ENCODE results near the gene CSF1. TPM values are rescaled to one million over a fixed set of nuclear protein-coding genes. Genes with fewer than 3 reads are reported as not detected.

Gene CSF1
- total and polyA plus RNA-seq, 2 donors (not counting 3 experiments of a cell fraction or from before 2014, with no cell fraction given): 24.5 to 28.9 TPM

DNA sequence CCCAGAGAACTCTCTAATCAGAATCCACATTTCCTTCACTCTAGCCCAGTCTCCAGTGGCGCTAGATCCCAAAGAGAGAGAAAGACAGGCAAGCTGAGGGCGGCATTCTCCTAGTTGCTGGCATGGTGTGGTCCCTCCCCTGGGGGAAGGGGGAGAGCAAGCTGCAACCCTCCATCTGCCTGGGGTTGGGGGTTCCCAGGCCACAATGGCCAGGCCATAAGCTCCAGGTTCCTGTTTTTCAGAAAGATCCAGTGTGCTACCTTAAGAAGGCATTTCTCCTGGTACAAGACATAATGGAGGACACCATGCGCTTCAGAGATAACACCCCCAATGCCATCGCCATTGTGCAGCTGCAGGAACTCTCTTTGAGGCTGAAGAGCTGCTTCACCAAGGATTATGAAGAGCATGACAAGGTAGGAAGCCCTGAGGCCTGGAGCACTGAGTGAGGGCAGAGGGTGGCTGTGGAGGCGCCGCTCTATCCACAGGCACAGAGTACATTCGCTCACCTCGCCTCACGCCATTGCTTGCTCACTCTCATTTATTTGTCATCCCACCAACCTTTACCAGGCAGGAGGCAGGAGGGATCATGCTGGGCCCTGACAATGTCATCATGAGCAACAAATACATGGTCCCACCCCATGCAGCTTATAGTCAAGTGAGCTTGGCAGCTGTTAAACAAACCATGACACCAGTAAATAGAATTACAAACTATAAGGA, 6.6 kb downstream of the CSF1 start:
- FAIRE-seq: no peak
- Histone ChIP-seq H3K4me1 (ENCODE audit: control insufficient read depth, extremely low read depth, insufficient read depth, low read length) (peaks cover 3% of the 10 kb centered on the region), H3K9me1 (replicated peaks; ENCODE audit: control insufficient read depth, extremely low read depth, insufficient read depth, low read length) (no peaks in the 10 kb centered on the region), H3K27me3 (ENCODE audit: control insufficient read depth in 2 of 2, insufficient read depth in 2 of 2, low read length in 2 of 2) (no peaks in the 10 kb centered on the region), H3K4me2 (ENCODE audit: insufficient read depth, low read length) (no peak overlapping the region), H3K79me2 (ENCODE audit: control insufficient read depth, insufficient read depth, low read length) (no peaks in the 10 kb centered on the region), H3K9ac (replicated peaks; ENCODE audit: extremely low read depth, insufficient read depth, low read length) (no peak overlapping the region), H4K20me1 (replicated peaks; ENCODE audit: control insufficient read depth, extremely low read depth, insufficient read depth, low read length) (no peaks in the 10 kb centered on the region), H3K4me3 (replicated peaks in 1 of 3; ENCODE audit: insufficient read depth in 1 of 3, low read depth in 1 of 3, low read length in 3 of 3) (no peak overlapping the region), H3K9me3 (replicated peaks; ENCODE audit: control insufficient read depth, insufficient read depth, low read length) (no peaks in the 10 kb centered on the region), H2AFZ (ENCODE audit: low read depth, low read length) (no peak overlapping the region), H3K36me3 (ENCODE audit: control insufficient read depth in 2 of 2, extremely low read depth in 1 of 2, insufficient read depth in 2 of 2, low read length in 2 of 2) (peaks cover 4 to 26% of the 10 kb centered on the region in 2 experiments), H3K27ac (ENCODE audit: insufficient read depth, low read depth, low read length) (peak overlapping the region; percentile 34)
- no peak for DNase-seq (ENCODE audit: low read depth, low spot score)
- ChIA-PET CTCF (interaction anchor here (0.7 to 10.4 kb wide), 6 partner anchors 20 to 127 kb away, joined by 3 to 90 read pairs (median 4); partner anchors contain the start of gene AHCYL1), POLR2A (no interaction called here)
- intact Hi-C loops (cut with micrococcal nuclease) (no loop called here), dilution Hi-C loops (cut with MboI; ENCODE audit: extremely low pct_ligation_motif_present, low sequenced_read_pairs) (no loop called here)
- no TSS peak for BruUV-seq (replicated peaks)
- no peak for TF ChIP-seq POLR2A (IDR thresholded peaks at IDR 0.05; ENCODE audit: low read depth, low read length)
- TF ChIP-seq, protein P1, sequence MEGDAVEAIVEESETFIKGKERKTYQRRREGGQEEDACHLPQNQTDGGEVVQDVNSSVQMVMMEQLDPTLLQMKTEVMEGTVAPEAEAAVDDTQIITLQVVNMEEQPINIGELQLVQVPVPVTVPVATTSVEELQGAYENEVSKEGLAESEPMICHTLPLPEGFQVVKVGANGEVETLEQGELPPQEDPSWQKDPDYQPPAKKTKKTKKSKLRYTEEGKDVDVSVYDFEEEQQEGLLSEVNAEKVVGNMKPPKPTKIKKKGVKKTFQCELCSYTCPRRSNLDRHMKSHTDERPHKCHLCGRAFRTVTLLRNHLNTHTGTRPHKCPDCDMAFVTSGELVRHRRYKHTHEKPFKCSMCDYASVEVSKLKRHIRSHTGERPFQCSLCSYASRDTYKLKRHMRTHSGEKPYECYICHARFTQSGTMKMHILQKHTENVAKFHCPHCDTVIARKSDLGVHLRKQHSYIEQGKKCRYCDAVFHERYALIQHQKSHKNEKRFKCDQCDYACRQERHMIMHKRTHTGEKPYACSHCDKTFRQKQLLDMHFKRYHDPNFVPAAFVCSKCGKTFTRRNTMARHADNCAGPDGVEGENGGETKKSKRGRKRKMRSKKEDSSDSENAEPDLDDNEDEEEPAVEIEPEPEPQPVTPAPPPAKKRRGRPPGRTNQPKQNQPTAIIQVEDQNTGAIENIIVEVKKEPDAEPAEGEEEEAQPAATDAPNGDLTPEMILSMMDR (IDR thresholded peaks at IDR 0.05; ENCODE audit: extremely low read depth in 1 of 2, insufficient read depth in 1 of 2, low read depth in 1 of 2, low read length in 2 of 2): no peak
- no peak for TF ChIP-seq GATA2 (IDR thresholded peaks at IDR 0.05; ENCODE audit: insufficient read depth, insufficient read length, low read depth, low read length)
- TF ChIP-seq JUN (IDR thresholded peaks at IDR 0.05; ENCODE audit: borderline replicate concordance, insufficient read depth, insufficient read length, low read depth): no peak
- no peak for TF ChIP-seq MAX (IDR thresholded peaks at IDR 0.05; ENCODE audit: insufficient read depth, insufficient read length)
- TF ChIP-seq MYC (IDR thresholded peaks at IDR 0.05; ENCODE audit: low read depth, low read length): no peak
- TF ChIP-seq POLR2AphosphoS5 (IDR thresholded peaks at IDR 0.05; ENCODE audit: insufficient read depth, low read depth, low read length): no peak
- no peak for TF ChIP-seq EZH2 (IDR thresholded peaks at IDR 0.05; ENCODE audit: borderline replicate concordance, low read depth, low read length, severe bottlenecking)
